Suppressor macrophage treated with lipopolysaccharide for 4 hours (primary cell): ENCODE data around the gene RBL2.
"Not testable (repeated sequence)": the region's sequence is repeated elsewhere in the genome, so short reads cannot be mapped to it uniquely, and the experiment has no call there.

Experiments used
- DNase-seq: peaks from one replicate; pipeline ENCODE4 v3.0.0-alpha.2; 2020

RBL2 gene

DNA sequence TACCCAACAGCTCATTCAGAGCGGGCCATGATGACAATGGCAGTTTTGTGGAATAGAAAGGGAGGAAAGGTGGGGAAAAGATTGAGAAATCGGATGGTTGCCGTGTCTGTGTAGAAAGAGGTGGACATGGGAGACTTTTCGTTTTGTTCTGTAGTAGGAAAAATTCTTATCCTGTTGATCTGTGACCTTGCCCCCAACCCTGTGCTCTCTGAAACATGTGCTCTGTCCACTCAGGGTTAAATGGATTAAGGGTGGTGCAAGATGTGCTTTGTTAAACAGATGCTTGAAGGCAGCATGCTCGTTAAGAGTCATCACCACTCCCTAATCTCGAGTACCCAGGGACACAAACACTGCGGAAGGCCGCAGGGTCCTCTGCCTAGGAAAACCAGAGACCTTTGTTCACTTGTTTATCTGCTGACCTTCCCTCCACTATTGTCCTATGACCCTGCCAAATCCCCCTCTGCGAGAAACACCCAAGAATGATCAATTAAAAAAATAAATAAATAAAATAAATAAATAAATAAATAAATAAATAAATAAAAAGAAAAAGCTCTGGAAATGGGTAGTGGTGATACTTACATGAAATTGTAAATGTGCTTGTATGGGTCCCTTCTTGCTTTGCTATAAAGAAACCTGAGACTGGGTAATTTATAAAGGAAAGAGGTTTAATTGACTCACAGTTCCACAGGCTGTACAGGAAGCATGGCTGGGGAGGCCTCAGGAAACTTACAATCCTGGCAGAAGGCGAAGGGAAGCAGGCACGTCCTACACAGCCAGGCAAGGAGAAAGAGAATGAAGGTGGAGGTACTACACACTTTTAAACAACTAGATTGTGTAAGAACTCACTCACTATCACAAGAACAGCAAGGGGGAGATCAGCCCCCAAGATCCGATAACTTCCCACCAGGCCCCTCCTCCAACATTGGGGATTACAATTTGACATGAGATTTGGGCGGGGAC lies 105.8 kb downstream of the RBL2 start:
- not testable (repeated sequence) for DNase-seq
